Stomach (tissue), 4 donors: ENCODE data around the gene NLK.

Experiments
- EP300 ChIP-seq: sonication (generic); formaldehyde crosslinking; IDR thresholded peaks from one replicate; pipeline ENCODE4 v1.6.1; 2017; ENCODE audit warnings: antibody characterized with exemption
- POLR2A ChIP-seq, 4 donors: fragments of 450-650 bp; IDR thresholded peaks; one replicate each; pipeline ENCODE4 v1.6.1; 2016; ENCODE audit warnings: antibody characterized with exemption in 4 of 4, control low read depth in 2 of 4, mild to moderate bottlenecking in 1 of 4, moderate library complexity in 1 of 4
- POLR2AphosphoS5 ChIP-seq, 3 donors: sonication (generic); formaldehyde crosslinking; IDR thresholded peaks; one replicate each; pipeline ENCODE4 v1.6.1; 2016; ENCODE audit warnings: antibody characterized with exemption in 3 of 3
- TF ChIP-seq, protein P1 (sequence below), 7 experiments: fragments of 450-650 bp in 4 of 7; fragments of 200-600 bp in 3 of 7; sonication (generic) in 3 of 7; IDR thresholded peaks; one replicate each; pipeline ENCODE4 v1.5.1; 2016 to 2019; ENCODE audit warnings: antibody characterized with exemption in 7 of 7, control low read depth in 2 of 7, mild to moderate bottlenecking in 1 of 7

- TF ChIP-seq POLR2A (IDR thresholded peaks at IDR 0.05) (no peak), POLR2AphosphoS5 (IDR thresholded peaks at IDR 0.05) (no peak), EP300 (no peak)
- TF ChIP-seq, protein P1, sequence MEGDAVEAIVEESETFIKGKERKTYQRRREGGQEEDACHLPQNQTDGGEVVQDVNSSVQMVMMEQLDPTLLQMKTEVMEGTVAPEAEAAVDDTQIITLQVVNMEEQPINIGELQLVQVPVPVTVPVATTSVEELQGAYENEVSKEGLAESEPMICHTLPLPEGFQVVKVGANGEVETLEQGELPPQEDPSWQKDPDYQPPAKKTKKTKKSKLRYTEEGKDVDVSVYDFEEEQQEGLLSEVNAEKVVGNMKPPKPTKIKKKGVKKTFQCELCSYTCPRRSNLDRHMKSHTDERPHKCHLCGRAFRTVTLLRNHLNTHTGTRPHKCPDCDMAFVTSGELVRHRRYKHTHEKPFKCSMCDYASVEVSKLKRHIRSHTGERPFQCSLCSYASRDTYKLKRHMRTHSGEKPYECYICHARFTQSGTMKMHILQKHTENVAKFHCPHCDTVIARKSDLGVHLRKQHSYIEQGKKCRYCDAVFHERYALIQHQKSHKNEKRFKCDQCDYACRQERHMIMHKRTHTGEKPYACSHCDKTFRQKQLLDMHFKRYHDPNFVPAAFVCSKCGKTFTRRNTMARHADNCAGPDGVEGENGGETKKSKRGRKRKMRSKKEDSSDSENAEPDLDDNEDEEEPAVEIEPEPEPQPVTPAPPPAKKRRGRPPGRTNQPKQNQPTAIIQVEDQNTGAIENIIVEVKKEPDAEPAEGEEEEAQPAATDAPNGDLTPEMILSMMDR (IDR thresholded peaks at IDR 0.05), result no peak
Measured at GRCh38 chr17:28057731-28058246, 15.3 kb downstream of the NLK start.
